Stimulated activated CD8-positive, alpha-beta memory T cell treated with anti-CD3 and anti-CD28 coated beads, Interleukin-12 subunit alpha, Interleukin-12 subunit beta, amount 100 ng/mL, for 24 hours (primary cell): ENCODE results near the gene PARVA.
A peak's percentile ranks its signal among the peaks of the same experiment; 100 is the strongest.
"Not testable (repeated sequence)": the region's sequence is repeated elsewhere in the genome, so short reads cannot be mapped to it uniquely, and the experiment has no call there.

Source experiments
- DNase-seq: peaks from one replicate; pipeline ENCODE4 v3.0.0-alpha.2; 2020; ENCODE audit errors: extremely low read depth

PARVA gene, protein sequence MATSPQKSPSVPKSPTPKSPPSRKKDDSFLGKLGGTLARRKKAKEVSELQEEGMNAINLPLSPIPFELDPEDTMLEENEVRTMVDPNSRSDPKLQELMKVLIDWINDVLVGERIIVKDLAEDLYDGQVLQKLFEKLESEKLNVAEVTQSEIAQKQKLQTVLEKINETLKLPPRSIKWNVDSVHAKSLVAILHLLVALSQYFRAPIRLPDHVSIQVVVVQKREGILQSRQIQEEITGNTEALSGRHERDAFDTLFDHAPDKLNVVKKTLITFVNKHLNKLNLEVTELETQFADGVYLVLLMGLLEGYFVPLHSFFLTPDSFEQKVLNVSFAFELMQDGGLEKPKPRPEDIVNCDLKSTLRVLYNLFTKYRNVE

DNA sequence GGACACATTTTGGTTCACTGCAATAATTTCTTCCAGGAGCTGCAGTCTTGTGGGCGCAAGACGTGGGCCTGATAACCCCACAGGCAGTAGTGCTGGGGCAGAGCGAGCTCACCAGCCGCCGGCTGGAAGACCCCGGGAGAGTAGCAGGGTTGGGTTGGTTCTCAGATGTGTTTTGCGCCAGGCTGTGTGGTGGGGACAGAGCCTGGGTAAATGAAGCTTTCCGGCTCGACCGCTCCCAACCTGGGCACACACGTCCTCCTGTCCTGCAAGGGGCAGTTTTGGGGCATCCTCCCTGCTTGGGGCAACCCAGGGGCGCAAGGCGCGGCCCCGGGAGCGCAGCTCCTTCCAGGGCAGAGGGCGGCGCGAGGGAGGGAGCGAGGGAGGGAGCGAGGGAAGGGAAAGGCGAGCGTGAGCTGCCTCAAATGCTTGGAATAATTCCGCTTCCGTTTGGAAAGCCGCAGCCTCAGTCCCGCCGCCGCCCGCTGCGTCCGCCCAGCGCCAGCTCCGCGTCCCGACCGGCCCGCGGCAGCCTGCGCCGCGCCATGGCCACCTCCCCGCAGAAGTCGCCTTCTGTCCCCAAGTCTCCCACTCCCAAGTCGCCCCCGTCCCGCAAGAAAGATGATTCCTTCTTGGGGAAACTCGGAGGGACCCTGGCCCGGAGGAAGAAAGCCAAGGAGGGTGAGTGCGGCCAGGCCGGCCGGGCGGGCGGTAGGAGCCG, at the start of gene PARVA:
TSS of gene PARVA (plus strand) at position 466 of the 718 bp plus-strand sequence. CDS start at position 543, 77 bp downstream.
- DNase-seq: no peak

DNA sequence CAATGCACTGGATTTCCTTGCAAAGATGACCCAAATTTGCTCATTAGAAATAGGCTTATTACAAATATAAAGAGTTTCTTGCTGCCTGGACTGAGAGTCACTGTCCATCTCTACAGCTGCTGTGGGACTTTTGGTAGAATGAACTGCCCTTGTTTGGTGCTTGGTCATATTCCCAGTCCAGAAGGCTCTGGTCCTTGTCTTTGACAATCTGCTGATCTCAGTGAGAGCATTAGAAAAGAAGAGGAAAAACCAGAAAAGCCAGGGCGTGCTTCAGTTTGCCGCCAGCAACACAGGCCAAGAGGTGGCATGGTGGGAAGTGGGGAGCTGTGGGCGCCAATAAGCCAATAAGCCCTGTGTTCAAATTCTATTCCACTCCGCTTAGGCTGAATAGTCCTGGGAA, 48.2 kb upstream of the PARVA start:
- DNase-seq: no peak

DNA sequence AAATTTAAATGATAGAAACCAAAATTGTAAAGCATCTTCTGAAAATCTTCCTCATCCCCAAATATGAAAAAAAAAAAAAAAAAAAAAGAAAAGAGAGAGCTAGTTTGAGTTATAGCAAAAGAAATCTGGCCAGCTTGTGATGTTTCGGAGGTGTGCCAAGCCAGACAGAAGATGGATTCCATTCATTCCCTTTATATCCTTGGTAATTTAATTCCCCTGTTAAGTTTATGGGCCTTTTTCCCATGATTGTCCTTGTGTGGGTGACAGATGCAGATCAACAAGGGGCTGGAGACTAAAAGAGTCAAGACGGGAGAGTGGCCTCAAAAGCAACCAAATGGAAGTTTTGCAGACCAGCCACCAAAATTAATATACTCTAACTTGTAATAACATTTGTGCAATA, 47.6 kb upstream of the PARVA start:
- DNase-seq: no peak

DNA sequence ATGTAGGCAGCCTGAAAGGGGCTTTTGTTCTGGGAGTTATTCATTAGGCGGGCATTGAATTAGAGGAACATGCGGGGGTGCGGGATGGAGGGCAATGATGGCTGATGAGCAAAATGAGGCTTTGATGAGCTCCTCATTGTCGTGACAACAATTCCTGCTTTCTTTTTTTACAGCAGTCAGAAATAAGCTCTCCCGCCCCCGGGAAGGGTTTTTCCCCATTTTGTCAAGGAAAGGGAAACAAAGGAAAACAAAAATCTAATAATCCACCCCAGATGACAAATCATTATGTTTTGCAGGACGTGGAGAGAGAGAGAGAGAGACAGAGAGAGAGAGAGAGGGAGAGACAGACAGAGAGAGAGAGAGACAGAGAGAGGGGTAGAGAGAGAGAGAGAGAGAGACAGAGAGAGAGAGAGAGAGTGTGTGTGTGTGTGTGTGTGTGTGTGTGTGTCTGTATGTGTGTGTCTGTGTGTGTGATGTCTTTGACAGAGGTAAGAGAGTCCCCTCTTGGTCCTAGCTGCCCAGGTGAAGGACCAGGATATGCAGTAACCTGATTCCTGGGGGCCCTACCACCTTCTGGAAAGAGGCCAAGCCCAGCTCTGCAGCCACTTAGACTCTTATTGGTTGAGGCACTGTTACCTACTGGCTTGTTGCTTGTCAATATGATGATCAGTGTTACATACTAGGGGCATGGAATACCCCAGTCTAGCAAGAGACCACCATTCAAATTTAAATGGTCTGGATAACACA, 46.7 kb upstream of the PARVA start:
- no peak for DNase-seq

DNA sequence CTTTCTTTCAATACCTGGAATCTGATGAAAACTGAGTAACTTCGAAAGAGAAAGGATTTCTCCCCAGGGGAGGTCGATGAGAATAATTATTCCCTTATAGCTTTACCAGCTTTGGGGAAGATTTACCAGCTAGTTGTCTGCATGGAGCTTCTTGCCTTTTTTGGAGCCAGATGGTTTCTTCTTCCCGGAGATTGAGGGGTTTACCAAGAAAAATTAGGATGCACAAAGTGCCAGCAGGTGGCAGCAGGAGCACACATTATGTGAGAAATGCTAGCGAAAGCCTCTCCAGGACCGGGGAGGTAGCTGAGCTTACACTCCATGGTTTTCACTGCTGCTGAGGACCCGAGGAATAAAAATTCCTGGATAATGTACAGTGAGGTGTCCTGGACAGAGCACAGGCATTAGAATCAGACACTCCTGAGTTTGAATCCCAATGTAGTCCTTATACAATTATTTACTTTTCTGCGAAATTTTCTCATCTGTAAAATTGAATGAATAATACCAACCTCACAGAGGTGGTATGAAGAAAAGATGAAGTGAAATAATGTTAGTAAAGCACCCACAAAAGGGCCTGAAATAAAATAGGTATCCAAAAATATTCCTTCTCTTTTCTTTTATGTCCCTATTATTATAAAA, 46.0 kb upstream of the PARVA start:
- DNase-seq: peak; percentile 15

DNA sequence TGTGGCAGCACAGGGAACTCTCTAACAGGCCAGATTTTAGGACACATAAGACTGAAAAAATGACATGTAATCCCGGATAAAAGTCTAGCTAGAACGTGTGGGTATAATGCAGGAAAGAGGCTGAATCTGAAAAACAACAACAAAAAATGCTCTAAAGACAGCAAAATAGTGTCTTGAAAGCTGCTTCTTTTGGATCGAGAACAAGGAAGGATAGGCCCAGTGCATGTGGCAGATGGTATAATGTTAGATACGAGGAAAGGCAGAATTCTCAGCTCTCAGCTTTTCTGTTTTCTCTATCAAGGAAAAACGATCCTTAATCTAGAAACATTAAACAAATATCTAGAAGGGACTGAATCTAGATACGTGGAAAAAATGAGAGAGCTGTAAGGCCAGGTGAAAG, 33.8 kb upstream of the PARVA start:
- no peak for DNase-seq

DNA sequence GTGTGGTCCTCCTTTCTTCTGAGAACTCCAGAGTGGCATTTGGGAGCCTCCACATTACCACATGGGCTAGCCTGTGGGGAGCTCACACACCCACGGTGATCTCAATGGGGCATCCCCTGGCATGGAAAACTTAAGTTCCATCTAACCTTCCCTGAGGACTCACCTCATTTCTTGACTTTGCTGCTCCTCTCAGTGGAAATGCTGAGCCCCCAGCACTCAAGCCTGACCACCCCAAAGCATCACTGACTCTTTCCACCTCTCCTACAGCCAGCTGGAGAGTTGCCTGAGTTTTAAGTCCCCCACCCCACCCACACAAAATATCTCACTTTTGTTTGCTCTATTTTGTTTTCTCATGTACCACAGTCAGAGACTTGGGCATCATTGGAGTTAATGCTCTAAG, 23.8 kb upstream of the PARVA start:
- no peak for DNase-seq

DNA sequence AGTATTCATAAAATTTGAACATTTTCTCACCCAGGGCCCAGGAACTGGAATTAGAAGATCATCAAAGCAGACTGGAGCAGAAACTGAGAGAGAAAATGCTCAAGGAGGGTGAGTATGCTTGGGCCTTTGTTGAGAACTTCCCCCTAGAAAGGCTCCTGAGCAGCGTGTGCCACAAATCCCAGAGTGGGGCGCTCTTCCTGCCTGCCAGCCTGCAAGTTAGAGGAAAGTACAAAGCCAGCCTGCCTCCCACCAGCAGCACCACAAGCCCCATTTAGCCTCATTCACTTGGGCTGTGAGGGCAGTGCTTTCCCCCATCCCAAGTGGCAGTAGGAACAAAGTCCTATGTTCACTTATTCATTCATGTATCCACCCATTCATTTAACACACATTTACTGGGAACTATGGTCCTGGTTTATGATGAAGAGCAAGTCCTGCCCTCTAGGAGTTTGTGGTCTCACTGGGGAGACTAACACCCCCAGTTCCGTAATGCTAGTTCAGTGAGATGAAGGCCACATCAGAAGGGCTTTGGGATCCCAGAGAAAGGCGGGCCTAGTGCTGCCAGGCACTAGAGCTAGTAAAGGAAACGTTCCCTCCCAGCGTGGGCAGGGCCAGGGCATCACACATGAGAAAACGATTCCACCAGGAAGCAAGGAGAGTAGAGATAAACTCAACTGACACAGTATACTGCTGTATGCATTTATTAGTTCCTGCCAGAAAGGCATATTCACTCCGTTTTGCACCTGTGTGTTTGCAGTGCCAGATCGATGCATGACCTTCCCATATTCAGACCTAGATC, 22.4 kb upstream of the PARVA start:
- no peak for DNase-seq

DNA sequence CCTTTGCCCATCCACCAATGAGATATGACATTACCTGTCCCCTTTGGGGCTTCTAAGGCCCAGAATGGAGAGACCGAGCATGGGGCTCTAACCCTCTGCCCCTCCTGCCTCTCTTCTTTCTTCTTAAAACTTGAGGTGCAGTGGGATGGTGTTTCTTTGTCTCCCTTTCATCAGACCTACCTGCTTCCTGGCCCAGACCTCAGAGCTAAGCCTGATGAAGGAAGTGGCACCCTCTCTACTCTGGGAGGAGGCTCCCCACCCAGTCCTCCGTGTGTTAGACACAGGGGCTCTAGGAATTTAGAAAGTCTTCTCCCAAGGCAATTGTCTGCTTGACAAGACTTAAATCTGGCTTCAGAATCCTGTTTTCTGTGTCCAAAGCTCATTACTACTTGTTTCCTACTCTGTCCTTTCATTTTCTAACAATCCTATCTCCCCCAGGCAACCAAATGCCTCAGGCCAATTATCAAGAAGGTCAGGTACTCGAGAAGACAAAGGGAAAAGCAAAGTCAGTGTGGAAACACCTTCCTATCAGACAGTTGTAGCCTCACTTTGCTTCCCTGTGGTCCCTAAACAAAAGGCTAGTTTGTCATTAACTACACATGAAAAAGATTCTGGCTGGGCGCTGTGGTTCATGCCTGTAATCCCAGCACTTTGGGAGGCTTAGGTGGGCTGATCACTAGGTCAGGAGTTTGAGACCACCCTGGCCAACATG, 20.3 kb upstream of the PARVA start:
- DNase-seq: no peak

DNA sequence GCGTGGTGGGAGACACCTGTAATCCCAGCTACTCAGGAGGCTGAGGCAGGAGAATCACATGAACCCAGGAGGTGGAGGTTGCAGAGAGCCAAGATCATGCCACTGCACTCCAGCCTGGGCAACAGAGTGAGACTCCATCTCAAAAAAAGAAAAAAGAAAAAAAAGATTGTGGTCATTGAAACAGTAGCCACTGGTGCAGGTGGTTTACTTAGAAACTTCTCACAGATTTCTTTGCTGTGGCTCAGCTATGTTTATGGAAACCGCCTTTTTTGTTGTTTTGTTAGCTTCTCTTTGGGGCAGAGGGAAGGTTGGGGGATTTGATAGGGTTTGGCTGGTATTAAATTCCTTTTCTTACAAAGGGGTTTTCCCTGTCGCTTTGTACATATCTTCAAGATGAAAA, 19.7 kb upstream of the PARVA start:
- not testable (repeated sequence) for DNase-seq

DNA sequence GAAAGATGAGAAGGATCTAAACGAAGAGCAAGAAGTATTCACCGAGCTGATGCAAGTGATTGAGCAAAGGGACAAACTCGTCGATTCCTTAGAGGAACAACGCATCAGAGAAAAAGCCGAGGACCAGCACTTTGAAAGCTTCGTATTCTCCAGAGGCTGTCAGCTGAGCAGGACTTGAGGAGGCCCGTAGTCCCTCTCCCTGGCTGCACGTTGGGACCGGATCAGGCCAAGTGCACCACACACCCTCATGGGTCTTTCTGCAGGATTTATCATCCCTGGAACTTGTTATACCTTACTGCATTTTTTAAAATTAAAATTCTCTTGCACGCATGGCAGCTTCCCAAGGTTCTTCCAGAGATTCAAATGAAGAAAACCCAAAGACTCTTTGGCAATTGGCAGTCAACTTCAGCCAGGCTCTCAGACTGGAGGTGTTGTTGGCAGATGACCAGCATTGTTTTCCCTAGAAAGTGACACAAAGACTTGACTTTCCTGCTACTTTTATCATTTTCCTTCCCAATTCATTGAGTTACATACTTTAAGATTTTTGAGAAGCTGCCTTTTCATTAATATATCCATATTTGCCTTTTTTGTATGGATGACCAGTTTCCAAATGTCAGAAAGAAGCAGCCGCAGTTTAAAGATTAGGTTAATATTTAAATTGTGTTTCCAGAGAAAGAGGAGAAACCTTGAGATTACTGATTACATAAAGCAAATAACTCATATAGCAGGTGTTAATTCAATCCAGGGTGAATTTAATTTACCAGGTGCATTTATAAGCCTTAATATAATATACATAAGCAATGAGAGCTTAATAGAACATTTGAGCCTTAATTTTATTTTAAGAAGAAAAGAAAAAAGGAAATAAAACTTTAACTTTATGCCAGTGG, 18.8 kb upstream of the PARVA start:
- no peak for DNase-seq

DNA sequence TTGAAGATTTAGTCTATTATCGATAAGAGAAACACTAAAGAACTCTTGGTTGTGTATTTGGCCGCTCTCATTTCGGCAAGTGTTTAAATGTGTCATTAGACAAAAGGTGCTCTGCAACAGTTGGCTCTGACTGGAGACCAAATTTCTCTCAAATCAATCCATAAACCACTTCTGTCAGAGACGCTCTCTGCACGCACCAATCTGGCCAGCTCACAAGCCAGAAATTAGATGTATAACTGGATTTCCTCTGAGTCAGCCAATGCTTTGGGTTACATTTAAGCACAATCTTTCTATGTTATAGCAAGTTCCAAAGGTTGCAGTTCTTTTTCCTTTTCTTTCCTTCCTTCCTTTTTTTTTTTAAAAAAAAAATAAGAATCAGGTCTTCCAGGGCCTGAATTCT, 17.6 kb upstream of the PARVA start:
- DNase-seq: no peak

DNA sequence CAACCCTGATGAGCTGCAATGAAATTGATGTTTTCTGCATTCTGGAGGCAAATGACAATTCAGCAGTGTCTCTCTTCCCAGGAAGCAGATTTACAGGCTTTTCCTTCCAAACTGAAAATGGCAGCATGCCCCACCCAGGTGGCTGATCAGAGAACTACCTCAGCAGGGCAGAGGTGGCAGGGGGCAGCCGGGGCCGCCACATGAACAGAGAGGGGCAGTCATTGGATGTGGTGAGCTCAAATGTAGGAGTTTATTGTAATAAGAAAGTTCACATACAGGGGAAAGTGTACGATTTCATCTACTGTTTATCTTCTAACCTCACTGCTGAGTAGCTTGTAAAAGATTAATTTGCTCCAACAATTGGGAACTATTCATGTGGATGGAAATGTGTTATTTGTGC, 15.7 kb upstream of the PARVA start:
- DNase-seq: no peak

DNA sequence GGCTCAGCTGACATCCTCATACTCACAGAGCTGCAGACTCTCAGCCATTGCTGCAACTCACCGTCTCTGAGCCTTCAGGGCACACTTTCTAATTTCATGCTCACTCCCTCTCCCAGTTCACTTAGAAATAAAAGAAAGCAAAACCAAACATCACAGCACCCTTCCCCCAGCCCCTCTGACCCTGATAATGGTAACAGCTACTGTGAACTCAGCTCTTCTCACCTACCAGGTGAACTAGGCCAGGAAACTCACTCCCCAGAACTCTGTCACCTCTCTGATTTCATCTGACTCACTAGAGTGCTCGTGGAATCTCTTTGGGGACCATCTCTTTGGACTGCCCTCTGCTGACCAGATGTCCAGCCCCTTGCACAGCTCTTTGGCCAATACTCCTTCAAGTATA, 14.5 kb upstream of the PARVA start:
- no peak for DNase-seq

DNA sequence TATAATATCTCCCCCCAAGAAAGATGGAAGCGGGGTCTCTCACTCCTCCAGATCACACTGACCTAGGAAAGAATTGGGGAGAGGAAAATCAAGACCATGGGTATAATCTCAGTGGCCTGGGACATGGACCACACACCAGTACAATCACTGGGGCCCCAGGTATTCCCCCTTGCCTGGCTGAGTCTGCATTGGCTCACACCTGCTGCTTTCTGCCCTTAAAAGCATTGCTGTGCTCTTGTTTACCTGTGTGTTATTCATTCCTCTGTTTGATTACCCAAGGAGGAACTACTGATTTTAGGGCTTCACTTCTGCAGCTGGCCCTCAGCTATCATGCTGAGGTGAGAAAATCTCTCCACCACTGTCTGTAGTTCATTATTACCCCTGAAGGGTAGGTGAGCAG, 14.0 kb upstream of the PARVA start:
- DNase-seq: no peak

DNA sequence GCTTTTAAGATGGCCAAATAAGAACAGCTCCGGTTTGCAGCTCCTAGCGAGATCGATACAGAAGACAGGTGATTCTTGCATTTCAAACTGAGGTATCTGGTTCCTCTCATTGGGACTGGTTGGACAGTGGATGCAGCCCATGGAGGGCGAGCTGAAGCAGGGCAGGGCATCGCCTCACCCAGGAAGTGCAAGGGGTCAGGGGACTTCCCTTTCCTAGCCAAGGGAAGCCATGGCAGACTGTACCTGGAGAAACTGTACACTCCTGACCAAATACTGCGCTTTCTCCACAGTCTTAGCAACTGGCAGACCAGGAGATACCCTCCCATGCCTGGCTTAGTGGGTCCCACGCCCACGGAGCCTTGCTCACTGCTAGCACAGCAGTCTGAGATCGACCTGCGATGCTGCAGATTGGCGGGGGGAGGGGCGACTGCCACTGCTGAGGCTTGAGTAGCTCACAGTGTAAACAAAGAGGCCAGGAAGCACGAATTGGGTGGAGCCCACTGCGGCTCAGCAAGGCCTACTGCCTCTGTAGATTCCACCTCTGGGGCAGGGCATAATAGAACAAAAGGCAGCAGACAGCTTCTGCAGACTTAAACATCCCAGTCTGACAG, 11.3 kb upstream of the PARVA start:
- peak; percentile 3 for DNase-seq

DNA sequence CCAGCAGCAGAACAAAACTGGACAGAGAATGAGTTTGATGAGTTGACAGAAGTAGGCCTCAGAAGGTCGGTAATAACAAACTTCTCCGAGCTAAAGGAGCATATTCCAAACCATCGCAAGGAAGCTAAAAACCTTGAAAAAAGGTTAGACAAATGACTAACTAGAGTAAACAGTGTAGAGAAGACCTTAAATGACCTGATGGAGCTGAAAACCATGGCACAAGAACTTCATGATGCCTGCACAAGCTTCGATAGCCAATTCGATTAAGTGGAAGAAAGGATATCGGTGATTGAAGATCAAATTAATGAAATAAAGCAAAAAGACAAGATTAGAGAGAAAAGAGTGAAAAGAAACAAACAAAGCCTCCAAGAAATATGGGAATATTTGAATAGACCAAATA, 10.3 kb upstream of the PARVA start:
- DNase-seq: not testable (repeated sequence)

DNA sequence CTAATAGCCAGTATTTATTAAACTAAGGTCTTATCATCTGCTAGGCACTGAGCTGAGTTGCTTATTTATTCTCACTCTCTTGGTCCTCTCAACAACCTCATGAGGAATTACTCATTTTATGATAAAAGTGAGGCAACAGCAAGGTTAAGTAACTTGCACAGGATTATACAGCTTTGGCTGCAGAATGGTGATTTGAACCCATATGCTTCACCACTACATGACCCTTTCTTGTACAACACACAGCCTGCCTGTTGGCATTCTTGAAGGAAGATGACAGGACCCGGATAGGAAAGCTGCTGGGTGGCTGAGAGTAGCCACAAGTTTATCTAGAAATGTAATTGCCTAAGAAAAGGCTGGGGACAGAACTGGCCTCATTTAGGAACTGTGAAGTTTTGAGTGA, 5.3 kb upstream of the PARVA start:
- DNase-seq: no peak

DNA sequence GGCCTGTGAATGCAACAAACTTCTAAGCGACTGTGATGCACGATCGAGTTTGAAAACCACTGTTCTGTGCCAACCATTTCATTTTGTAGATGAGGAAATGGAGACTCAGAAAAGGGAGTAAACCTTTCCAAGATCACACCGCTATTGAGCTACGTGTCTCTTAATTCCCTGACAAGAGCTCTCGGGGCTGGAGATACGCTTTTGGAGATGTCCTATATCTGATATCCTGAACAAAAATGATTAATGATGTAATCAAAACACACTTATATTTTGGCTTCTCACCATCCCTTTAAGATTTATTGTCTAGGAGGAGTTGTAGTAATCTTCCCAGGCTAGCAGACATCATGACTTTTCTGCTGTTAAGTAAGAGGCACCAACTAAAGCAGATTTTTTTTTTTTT, 1.7 kb upstream of the PARVA start:
- no peak for DNase-seq
